DOHH2 (cell line): ENCODE results near the gene IL17REL.

Source experiments
- CTCF ChIP-seq: fragments of 200-600 bp; sonication (generic); IDR thresholded peaks from one replicate; pipeline ENCODE4 v1.5.1; 2014; ENCODE audit warnings: antibody characterized with exemption, mild to moderate bottlenecking, low read depth, low read length; ENCODE audit not compliant: poor library complexity, severe bottlenecking
- EZH2phosphoT487 ChIP-seq: fragments of 200-600 bp; sonication (generic); IDR thresholded peaks from 2 replicates; pipeline ENCODE4 v1.6.1; 2017; ENCODE audit warnings: borderline replicate concordance, mild to moderate bottlenecking, antibody characterized with exemption, low read length, moderate library complexity, mixed read lengths

- TF ChIP-seq CTCF (no peak), EZH2phosphoT487 (no peak)
Observed at GRCh38 chr22:50007057-50007511, 5.5 kb downstream of the IL17REL start.
